ENCODE results near the gene MAN2A1. TPM values are rescaled to one million over a fixed set of nuclear protein-coding genes. Genes with fewer than 3 reads are reported as not detected.

Gene MAN2A1
- total RNA-seq, 1 experiment from 2014 or later, result 35.4 TPM

DNA sequence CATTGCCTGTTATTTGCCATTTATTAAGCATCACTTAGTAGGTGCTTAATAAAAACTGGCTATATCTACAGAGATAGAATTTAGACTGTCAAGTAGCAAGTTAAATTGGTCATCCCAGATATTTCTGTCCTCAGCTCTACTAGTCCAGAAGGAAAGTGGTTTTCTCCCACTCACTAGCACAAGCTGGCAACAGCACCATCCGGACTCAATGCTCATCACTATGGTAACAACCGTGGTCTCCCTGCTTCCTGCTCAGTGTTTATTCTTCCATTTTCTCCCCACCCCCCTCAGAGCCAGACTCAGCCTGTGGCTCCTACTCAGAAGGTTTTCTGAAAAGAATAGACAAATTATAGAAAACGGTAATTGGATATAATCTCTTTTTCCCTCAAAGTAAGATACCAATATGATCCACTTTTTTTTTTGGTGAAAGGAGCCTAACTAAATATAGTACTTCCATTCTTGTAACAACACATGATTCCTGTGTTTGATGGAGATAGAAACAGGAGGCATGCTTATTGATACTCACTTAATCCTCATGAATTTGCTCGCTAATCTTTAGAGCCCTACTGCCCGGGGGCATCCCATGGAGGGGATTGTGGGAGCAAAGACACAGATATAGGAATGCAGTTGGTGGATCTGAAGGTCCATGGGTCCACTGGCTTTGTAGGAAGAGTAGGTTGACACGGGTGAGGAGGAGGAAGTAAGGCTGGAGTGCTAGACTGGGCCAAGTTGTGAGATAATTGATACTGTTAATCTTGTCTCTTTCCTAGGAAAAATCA lies 191.4 kb downstream of the MAN2A1 start:
- H3K79me2 ChIP-seq (ENCODE audit: insufficient read depth, low read length), result no peaks in the 10 kb centered on the region
- DNase-seq (ENCODE audit: low read depth, low spot score), result no peak
- no peak overlapping the region for H3K9ac ChIP-seq (ENCODE audit: low read length)
- H3K4me2 ChIP-seq (ENCODE audit: low read length), result no peak overlapping the region
- BruUV-seq (replicated peaks), result no TSS peak
- ATAC-seq, result no peak
- H3K27ac ChIP-seq (ENCODE audit: low read depth, low read length), result no peak overlapping the region
- POLR2A ChIA-PET, result no interaction called here
- no peak overlapping the region for H2AFZ ChIP-seq (ENCODE audit: low read depth, low read length, poor library complexity, severe bottlenecking)
- H3K27me3 ChIP-seq (ENCODE audit: insufficient read depth, low read length), result no peaks in the 10 kb centered on the region
- H3K9me2 ChIP-seq (ENCODE audit: insufficient read depth), result no peaks in the 10 kb centered on the region
- no peaks in the 10 kb centered on the region for H3K9me3 ChIP-seq (ENCODE audit: control insufficient read depth in 1 of 2, insufficient read depth in 1 of 2, low read depth in 1 of 2, low read length in 2 of 2)
- no peak overlapping the region for H3K4me3 ChIP-seq (replicated peaks in 1 of 2; ENCODE audit: low read depth in 1 of 2, low read length in 2 of 2)
- RAD21 ChIA-PET (ENCODE audit: low non-redundant PET in 1 of 2, low total read pairs in 2 of 2, uncharacterized antibody in 2 of 2, unreplicated experiment in 2 of 2), result no interaction called here
- TF ChIP-seq EZH2 (IDR thresholded peaks at IDR 0.05) (no peak), ELF1 (IDR thresholded peaks at IDR 0.05; ENCODE audit: borderline replicate concordance, low read depth) (no peak), EZH2phosphoT487 (IDR thresholded peaks at IDR 0.05; ENCODE audit: borderline replicate concordance) (no peak)
- TF ChIP-seq, protein P1, sequence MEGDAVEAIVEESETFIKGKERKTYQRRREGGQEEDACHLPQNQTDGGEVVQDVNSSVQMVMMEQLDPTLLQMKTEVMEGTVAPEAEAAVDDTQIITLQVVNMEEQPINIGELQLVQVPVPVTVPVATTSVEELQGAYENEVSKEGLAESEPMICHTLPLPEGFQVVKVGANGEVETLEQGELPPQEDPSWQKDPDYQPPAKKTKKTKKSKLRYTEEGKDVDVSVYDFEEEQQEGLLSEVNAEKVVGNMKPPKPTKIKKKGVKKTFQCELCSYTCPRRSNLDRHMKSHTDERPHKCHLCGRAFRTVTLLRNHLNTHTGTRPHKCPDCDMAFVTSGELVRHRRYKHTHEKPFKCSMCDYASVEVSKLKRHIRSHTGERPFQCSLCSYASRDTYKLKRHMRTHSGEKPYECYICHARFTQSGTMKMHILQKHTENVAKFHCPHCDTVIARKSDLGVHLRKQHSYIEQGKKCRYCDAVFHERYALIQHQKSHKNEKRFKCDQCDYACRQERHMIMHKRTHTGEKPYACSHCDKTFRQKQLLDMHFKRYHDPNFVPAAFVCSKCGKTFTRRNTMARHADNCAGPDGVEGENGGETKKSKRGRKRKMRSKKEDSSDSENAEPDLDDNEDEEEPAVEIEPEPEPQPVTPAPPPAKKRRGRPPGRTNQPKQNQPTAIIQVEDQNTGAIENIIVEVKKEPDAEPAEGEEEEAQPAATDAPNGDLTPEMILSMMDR (IDR thresholded peaks at IDR 0.05 in 2 of 3, conservative IDR thresholded peaks at IDR 0.05 in 1 of 3; ENCODE audit: borderline replicate concordance in 1 of 3, insufficient read depth in 1 of 3, low read depth in 2 of 3, low read length in 2 of 3), result no peak
- TF ChIP-seq, protein P2, sequence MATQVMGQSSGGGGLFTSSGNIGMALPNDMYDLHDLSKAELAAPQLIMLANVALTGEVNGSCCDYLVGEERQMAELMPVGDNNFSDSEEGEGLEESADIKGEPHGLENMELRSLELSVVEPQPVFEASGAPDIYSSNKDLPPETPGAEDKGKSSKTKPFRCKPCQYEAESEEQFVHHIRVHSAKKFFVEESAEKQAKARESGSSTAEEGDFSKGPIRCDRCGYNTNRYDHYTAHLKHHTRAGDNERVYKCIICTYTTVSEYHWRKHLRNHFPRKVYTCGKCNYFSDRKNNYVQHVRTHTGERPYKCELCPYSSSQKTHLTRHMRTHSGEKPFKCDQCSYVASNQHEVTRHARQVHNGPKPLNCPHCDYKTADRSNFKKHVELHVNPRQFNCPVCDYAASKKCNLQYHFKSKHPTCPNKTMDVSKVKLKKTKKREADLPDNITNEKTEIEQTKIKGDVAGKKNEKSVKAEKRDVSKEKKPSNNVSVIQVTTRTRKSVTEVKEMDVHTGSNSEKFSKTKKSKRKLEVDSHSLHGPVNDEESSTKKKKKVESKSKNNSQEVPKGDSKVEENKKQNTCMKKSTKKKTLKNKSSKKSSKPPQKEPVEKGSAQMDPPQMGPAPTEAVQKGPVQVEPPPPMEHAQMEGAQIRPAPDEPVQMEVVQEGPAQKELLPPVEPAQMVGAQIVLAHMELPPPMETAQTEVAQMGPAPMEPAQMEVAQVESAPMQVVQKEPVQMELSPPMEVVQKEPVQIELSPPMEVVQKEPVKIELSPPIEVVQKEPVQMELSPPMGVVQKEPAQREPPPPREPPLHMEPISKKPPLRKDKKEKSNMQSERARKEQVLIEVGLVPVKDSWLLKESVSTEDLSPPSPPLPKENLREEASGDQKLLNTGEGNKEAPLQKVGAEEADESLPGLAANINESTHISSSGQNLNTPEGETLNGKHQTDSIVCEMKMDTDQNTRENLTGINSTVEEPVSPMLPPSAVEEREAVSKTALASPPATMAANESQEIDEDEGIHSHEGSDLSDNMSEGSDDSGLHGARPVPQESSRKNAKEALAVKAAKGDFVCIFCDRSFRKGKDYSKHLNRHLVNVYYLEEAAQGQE (IDR thresholded peaks at IDR 0.05; ENCODE audit: low read depth), result no peak
- peaks cover 0 to 6% of the 10 kb centered on the region in 2 experiments; a peak in 1 of 4 replicates for H3K4me1 ChIP-seq (ENCODE audit: control insufficient read depth in 1 of 2, insufficient read depth in 2 of 2, low read length in 2 of 2)
- no peaks in the 10 kb centered on the region for H3K36me3 ChIP-seq (ENCODE audit: control insufficient read depth in 1 of 2, insufficient read depth in 2 of 2, low read length in 2 of 2)
- CTCF ChIA-PET, result no interaction called here
- no peaks in the 10 kb centered on the region for H4K20me1 ChIP-seq (ENCODE audit: insufficient read depth)
- intact Hi-C loops (cut with micrococcal nuclease), result no loop called here

Measured in HCT116 (cell line).